HG02943 (cell line): ENCODE results near the gene ESPL1.
"Not testable (repeated sequence)": the region's sequence is repeated elsewhere in the genome, so short reads cannot be mapped to it uniquely, and the experiment has no call there.

ENCODE experiments used
- ATAC-seq: cut with Tn5 transposase; IDR thresholded peaks from one replicate; pipeline ENCODE4 v1.9.1; 2021; ENCODE audit warnings: mild to moderate bottlenecking, low read depth, moderate library complexity; ENCODE audit not compliant: unreplicated experiment

Gene ESPL1

DNA sequence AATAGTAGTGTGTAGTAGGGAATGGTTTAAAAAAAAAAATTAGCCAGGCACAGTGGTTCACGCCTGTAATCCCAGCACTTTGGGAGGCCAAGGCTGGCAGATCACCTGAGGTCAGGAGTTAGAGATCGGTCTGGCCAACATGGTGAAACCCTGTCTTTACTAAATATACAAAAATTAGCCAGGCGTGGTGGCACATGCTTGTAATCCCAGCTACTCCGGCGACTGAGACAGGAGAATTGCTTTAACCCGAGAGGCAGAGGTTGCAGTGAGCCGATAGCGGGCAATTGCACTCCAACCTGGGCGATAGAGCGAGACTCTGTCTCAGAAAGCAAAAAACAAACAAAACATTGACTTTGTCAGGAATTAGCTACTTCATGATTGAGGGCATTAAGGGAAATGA, 29.0 kb downstream of the ESPL1 start:
- not testable (repeated sequence) for ATAC-seq

DNA sequence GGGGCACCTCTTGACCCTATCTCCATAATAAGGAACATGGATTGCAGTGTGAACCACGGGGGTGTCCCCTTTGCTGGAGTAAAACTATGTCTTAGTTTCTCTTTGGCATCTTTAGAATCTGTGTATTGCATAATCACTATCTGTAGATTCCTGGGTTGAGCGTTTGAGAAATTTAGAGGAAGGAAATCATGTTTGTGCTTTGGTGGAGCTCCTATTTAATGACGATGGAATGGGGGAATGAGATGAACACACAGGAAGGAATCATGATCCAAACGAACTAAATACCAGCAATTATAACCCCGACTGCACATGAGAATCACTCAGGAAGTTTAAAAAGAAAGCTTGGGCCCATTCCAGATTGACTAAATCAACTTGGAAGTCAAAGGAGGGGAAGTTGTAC, 30.1 kb downstream of the ESPL1 start:
- ATAC-seq: no peak

- ATAC-seq: no peak
These were observed 31.0 kb downstream of the ESPL1 start for GRCh38 chr12:53299101-53299453.

DNA sequence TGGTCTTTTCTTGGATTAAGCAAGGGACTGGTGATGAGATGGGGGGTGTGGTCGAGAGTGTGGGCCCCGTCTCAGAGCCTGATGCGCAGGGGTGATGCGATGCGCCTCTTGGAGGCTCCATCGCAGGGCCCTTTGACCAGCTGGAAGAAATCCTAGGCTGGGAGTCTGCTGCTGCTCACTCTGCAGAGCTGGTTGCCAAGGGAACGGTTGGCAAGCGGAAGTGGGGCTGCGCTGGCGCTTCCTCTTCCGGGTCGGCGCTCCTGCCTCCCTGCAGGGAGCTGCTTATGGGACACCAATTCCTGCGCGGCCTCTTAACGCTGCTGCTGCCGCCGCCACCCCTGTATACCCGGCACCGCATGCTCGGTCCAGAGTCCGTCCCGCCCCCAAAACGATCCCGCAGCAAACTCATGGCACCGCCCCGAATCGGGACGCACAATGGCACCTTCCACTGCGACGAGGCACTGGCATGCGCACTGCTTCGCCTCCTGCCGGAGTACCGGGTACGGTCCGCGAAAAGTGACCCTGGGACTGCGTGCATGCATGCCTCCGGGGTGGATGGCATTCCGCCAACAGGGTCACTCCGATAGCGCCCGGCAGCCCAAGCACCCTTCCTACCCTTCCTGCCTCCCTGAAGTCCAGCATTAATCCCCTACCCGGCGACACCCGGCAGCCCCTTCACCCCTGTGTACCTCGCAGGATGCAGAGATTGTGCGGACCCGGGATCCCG, 31.5 kb downstream of the ESPL1 start, which contains the start of gene MYG1:
MYG1 (plus strand) TSS at position 242 of the 727 bp plus-strand sequence; CDS start at position 285, 43 bp downstream.
- no peak for ATAC-seq

- no peak for ATAC-seq
These were observed 32.1 kb downstream of the ESPL1 start for GRCh38 chr12:53300187-53300586.

- no peak for ATAC-seq
These were observed 34.8 kb downstream of the ESPL1 start for GRCh38 chr12:53302903-53303302.

DNA sequence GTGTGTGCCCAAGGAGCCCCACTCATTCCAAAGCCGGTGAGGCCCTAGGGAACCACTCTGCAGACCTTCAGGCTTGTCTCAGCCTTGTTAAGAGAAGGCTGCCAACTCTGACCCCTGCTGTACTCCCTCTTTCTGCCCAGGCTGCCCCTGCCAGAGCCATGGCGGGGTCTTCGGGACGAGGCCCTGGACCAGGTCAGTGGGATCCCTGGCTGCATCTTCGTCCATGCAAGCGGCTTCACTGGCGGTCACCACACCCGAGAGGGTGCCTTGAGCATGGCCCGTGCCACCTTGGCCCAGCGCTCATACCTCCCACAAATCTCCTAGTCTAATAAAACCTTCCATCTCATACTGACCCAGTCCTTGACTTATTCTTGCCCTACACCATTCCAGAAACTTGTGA, 38.7 kb downstream of the ESPL1 start:
- no peak for ATAC-seq

GRCh38 chr12:53308276-53308675, 40.2 kb downstream of the ESPL1 start:
- ATAC-seq: no peak

DNA sequence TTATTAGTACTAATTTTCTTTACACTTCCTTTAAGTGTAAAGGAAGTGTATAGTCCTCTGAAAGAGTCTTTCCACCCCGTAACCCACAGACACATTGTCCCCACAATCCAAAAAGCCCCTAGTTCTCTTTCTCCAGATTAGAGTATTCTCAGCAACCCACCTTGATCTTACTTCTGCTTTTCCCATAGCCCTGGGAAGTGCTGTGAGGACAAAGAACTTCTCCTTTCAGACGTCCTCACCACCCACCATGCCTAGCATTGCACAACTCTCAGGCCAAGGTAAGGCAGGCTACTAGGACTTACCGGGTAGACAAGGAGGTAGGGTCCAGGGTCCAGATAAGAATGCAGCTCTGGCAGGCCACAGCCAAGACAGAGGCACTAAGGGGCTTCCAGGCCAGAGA, 45.9 kb downstream of the ESPL1 start:
- ATAC-seq: no peak

- ATAC-seq: no peak
These were observed 52.5 kb downstream of the ESPL1 start for GRCh38 chr12:53320352-53321195.

- ATAC-seq: peak; percentile 29
These were observed 56.1 kb downstream of the ESPL1 start for GRCh38 chr12:53324113-53324778.

GRCh38 chr12:53324779-53325510, 56.8 kb downstream of the ESPL1 start:
- ATAC-seq: peak; percentile 43

GRCh38 chr12:53325511-53326061, 57.5 kb downstream of the ESPL1 start:
- ATAC-seq: no peak

DNA sequence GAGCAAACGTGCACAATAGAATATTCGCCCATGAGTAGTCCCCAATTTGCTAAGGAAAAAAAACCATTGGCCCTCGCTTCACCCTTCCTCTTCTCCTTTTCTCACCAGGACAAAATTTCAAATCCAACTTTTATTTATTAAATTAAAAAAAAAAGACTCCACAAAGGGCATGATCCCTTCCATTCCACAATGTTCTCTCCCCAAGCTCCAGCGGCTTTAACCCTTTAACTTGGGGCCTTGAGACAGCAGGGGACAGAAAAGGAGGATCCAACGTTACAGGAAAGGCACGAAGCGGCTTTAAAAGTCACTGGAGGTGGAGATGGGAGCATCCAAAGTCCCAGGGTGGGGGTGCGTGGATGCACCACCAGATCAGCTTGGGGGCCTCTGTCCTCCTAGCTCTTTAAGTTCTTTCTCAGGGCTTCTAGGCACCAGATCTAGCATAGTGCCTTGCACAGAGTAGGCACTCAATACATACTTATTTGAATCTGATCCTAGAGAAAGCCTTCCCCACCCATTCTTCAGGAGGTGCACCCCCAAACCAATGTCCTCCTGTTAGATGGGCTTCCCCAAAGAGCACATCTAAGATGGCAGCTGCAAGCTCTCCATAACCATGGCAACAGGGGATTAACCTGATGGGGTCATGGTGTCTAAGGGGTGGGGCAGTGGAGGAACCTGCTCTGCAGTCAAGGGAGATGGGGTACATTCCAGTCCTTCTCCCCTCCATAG, 58.5 kb downstream of the ESPL1 start:
- ATAC-seq: no peak

DNA sequence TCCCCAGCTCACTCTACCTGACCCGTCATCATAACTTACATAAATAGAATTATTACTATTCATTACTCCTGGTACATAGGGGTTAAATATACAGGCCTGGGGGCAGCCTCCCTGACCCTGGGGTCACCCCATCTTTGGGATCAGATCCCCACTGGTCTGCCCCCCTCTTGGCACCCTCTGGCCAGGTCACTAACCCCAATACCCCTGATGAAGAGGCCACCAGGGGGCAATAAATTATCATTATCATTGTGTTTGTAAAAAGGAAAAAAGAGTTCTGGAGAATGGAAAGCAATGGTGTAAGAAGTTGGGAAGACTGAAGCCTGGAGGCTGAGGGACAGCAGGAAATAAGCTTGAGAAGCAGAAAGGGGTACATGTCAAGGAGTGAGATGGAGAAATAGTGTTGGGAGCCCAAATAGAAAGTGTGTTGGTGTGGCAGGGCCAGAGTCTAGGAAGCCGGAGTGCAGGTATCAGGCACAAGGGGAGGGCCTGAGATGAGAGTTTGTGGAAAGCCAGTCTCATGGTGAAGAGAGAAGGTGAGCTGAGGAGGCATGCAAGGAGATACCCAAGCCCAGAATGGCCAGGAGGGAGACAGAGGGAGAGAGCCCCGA, 59.4 kb downstream of the ESPL1 start:
- ATAC-seq: no peak

GRCh38 chr12:53328043-53328435, 59.9 kb downstream of the ESPL1 start:
- no peak for ATAC-seq

DNA sequence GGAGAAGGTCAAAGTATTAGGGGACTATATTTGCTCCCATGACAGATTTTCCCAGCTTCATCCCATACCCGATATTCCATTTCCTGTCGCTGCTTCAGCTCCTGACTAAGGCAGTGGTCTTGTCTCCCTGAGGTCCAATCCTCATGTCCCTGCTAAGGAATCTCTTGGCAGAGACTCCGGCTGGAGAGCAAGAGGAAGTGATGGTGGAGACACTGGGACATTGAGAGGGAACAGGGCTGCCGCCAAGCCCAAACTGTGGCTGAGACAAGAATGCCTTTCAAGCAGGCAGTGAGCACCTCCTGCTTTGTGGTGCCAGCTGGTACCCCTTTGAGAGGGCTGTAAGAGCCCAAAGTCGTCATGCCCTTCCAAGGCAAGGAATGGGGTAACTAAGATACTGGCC, 62.6 kb downstream of the ESPL1 start:
- ATAC-seq: no peak

DNA sequence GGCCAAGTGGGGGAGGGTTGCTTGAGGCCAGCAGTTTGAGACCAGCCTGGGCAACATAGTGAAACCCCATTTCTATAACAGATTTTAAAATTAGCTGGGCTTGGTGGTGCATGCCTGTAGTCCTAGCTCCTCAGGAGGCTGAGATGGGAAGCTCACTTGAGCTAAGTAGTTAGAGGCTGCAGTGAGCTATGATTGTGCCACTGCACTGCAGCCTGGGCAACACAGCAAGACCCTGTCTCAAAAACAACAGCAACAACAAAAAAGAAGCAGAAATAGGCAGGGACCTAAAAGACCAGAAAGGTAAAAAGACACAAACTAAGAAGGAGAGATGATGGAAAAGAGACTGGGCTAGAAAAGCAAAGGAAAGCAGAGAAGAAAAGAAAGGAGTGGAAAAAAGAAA, 64.2 kb downstream of the ESPL1 start:
- not testable (repeated sequence) for ATAC-seq

GRCh38 chr12:53332744-53333143, 64.6 kb downstream of the ESPL1 start:
- ATAC-seq: no peak
